ENCODE results near the gene ITGB5.
"Not testable (repeated sequence)": the region's sequence is repeated elsewhere in the genome, so short reads cannot be mapped to it uniquely, and the experiment has no call there.

Gene ITGB5

GRCh38 chr3:124812291-124813265 is 74.6 kb downstream of the ITGB5 start:
- DNase-seq: no peak

- no peak for DNase-seq
Observed at GRCh38 chr3:124811436-124811835, 75.7 kb downstream of the ITGB5 start.

- no peak for DNase-seq
Observed at GRCh38 chr3:124810970-124811369, 76.2 kb downstream of the ITGB5 start.

GRCh38 chr3:124809039-124809438 is 78.1 kb downstream of the ITGB5 start:
- DNase-seq: no peak

GRCh38 chr3:124805671-124806070 is 81.5 kb downstream of the ITGB5 start:
- no peak for DNase-seq

- no peak for DNase-seq
Observed at GRCh38 chr3:124804875-124805274, 82.3 kb downstream of the ITGB5 start.

- DNase-seq: no peak
Observed at GRCh38 chr3:124802702-124803101, 84.5 kb downstream of the ITGB5 start.

- no peak for DNase-seq
Observed at GRCh38 chr3:124802061-124802698, 85.0 kb downstream of the ITGB5 start.

GRCh38 chr3:124800511-124801258 is 86.5 kb downstream of the ITGB5 start:
- DNase-seq: no peak

- no peak for DNase-seq
Observed at GRCh38 chr3:124800076-124800475, 87.1 kb downstream of the ITGB5 start.

GRCh38 chr3:124799676-124800075 is 87.5 kb downstream of the ITGB5 start:
- DNase-seq: no peak

- DNase-seq: no peak
Observed at GRCh38 chr3:124797426-124797945, 89.7 kb downstream of the ITGB5 start.

GRCh38 chr3:124796477-124796876 is 90.7 kb downstream of the ITGB5 start:
- no peak for DNase-seq

GRCh38 chr3:124793054-124793739 is 94.0 kb downstream of the ITGB5 start:
- DNase-seq: no peak

- DNase-seq: no peak
Observed at GRCh38 chr3:124792341-124793040, 94.7 kb downstream of the ITGB5 start.

- no peak for DNase-seq
Observed at GRCh38 chr3:124791639-124792151, 95.5 kb downstream of the ITGB5 start.

GRCh38 chr3:124791142-124791541 is 96.0 kb downstream of the ITGB5 start:
- no peak for DNase-seq

GRCh38 chr3:124789103-124789502 is 98.1 kb downstream of the ITGB5 start:
- DNase-seq: not testable (repeated sequence)

- no peak for DNase-seq
Observed at GRCh38 chr3:124788254-124788745, 98.9 kb downstream of the ITGB5 start.

- DNase-seq: no peak
Observed at GRCh38 chr3:124787476-124788195, 99.5 kb downstream of the ITGB5 start.

Data from activated CD4-positive, CD25-positive, alpha-beta regulatory T cell treated with anti-CD3 and anti-CD28 coated beads, Interleukin-2, amount 50 U/mL, for 72 hours (primary cell).